AG04450 (cell line): ENCODE measurements around the gene SYNGR1. TPM values are rescaled to one million over a fixed set of nuclear protein-coding genes. Genes with fewer than 3 reads are reported as not detected.

Source experiments
- CTCF ChIA-PET: fragments of 300-600, 350-600 bp; formaldehyde crosslinking; extraction: SDS; loops from one replicate; lab custom pipeline; 2022; ENCODE audit warnings: antibody characterized with exemption, inconsistent platforms; lab: Charles Lee
- POLR2A ChIA-PET: fragments of 350-600 bp; formaldehyde crosslinking; extraction: SDS; loops from one replicate; lab custom pipeline; 2021; ENCODE audit warnings: antibody characterized with exemption, inconsistent platforms; lab: Yijun Ruan, JAX
- DNase-seq: peaks from one replicate; pipeline ENCODE4 v3.0.0-alpha.2; 2011; ENCODE audit warnings: low read depth, low spot score
- H3K27ac ChIP-seq: one replicate; pipeline ENCODE4 v1.5.1; 2012; ENCODE audit warnings: low read depth, low read length, control low read depth
- H3K27me3 ChIP-seq: one replicate; pipeline ENCODE4 v1.6.0; 2012; ENCODE audit warnings: low read length; ENCODE audit not compliant: control insufficient read depth, insufficient read depth
- H3K4me3 ChIP-seq: 2 replicates; pipeline ENCODE4 v1.5.1; 2011; ENCODE audit warnings: mild to moderate bottlenecking, low read depth, low read length, control low read depth
- H3K9me3 ChIP-seq: 2 replicates; pipeline ENCODE4 v1.5.1; 2012; ENCODE audit warnings: low read length; ENCODE audit not compliant: control insufficient read depth, insufficient read depth
- CTCF ChIP-seq: IDR thresholded peaks from 2 replicates; pipeline ENCODE4 v1.5.1; 2011; ENCODE audit warnings: low read depth, low read length, control low read depth, inconsistent platforms
- polyA plus RNA-seq: library from polyadenylated mRNA; depleted of rRNA; stranded (reverse); fragments of >200 nt; gene quantifications from 2 replicates; pipeline ENCODE4 v1.2.3, GENCODE V29; 2011

SYNGR1 gene
- polyA plus RNA-seq, 1 experiment, result 20.8 TPM

DNA sequence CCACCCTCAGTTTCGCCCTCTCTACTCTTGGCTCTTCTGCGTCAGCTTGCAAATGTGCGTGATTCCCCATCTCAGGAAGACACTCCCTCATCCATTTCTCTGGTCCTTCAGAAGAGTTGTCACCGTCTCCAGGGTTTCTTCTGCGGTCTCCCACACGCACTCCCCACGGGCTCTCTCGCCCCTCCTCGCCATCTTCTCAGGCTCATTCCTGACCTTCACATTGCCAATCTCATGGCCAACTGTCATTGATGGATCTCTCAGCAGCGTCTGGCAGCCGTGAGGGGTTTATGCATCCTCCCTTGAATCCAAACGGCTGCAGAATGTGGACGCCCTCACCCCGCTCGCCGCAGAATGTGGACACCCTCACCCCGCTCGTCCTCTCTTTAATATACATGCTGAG lies 10.5 kb downstream of the SYNGR1 start:
- H3K4me3 ChIP-seq, result no peak overlapping the region
- no peak for DNase-seq
- no peak overlapping the region for H3K27ac ChIP-seq
- H3K27me3 ChIP-seq, result no peaks in the 10 kb centered on the region
- POLR2A ChIA-PET, result no interaction called here
- H3K9me3 ChIP-seq, result no peaks in the 10 kb centered on the region; the same call in 1 of the 2 replicates
- CTCF ChIA-PET, result no interaction called here
- no peak for TF ChIP-seq CTCF

GRCh38 chr22:39360674-39361413 lies 11.1 kb downstream of the SYNGR1 start:
- Histone ChIP-seq H3K4me3 (no peak overlapping the region), H3K9me3 (no peaks in the 10 kb centered on the region; the same call in 1 of the 2 replicates), H3K27me3 (no peaks in the 10 kb centered on the region), H3K27ac (no peak overlapping the region)
- no peak for DNase-seq
- ChIA-PET POLR2A (no interaction called here), CTCF (interaction anchor here (0.6 kb wide), 1 partner anchor 19 kb away, joined by 3 read pairs; no protein-coding TSS in a partner anchor)
- no peak for TF ChIP-seq CTCF

DNA sequence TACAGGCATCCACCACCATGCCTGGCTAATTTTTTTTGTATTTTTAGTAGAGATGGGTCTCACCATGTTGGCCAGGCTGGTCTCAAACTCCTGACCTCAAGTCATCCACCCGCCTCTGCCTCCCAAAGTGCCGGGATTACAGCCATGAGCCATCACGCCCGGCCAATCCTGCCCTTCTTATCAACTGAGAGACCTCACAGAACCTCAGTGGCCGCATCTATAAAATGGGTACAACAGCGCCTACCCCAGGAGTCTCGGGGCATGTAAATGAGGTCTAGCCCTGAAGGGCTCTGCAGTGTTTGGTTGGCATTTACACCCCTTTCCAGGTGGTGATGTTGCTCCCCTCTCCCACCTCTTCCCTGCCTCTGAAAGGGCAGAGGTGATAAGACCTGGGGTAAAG lies 11.7 kb downstream of the SYNGR1 start:
- POLR2A ChIA-PET, result no interaction called here
- no peaks in the 10 kb centered on the region; the same call in 1 of the 2 replicates for H3K9me3 ChIP-seq
- TF ChIP-seq CTCF, result no peak
- H3K27me3 ChIP-seq, result no peaks in the 10 kb centered on the region
- CTCF ChIA-PET, result no interaction called here
- H3K27ac ChIP-seq, result no peak overlapping the region
- no peak overlapping the region for H3K4me3 ChIP-seq
- no peak for DNase-seq

- H3K4me3 ChIP-seq, result no peak overlapping the region
- H3K27ac ChIP-seq, result no peak overlapping the region
- no peaks in the 10 kb centered on the region for H3K9me3 ChIP-seq
- CTCF ChIA-PET, result no interaction called here
- POLR2A ChIA-PET, result interaction anchor here (0.9 kb wide), 1 partner anchor 43 kb away, joined by 5 read pairs; the partner anchor contains the start of gene RPL3
- no peak for TF ChIP-seq CTCF
- DNase-seq, result no peak
- no peaks in the 10 kb centered on the region for H3K27me3 ChIP-seq
Measured at GRCh38 chr22:39362271-39362670, 12.5 kb downstream of the SYNGR1 start.

DNA sequence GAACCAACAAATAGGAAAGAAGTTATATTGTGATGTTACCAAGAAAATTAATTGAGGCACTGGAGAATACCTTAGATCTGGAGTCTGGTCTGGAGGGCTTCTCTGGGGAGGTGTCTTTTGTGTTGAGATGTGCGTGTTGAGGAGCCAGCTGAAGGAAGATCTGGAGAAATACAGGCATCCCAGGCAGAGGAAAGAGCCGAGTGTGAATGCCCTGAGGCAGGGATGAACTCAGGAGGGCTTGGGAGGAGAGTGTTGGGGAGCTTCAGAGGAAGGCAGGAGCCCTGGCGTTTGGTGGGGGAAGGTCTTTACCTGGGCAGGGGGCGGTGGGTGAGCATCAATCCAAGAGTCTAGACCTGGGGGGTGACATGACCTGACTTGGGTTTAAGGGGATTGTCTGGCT lies 13.1 kb downstream of the SYNGR1 start:
- Histone ChIP-seq H3K27ac (no peak overlapping the region), H3K4me3 (no peak overlapping the region), H3K27me3 (no peaks in the 10 kb centered on the region), H3K9me3 (no peaks in the 10 kb centered on the region)
- TF ChIP-seq CTCF, result no peak
- DNase-seq, result no peak
- CTCF ChIA-PET, result no interaction called here
- POLR2A ChIA-PET, result no interaction called here
